DND-41 (cell line): ENCODE measurements around the gene LAMB1.

Source experiments
- ATAC-seq: fragments of 200-7000 bp; cut with Tn5 transposase; 3 replicates; pipeline ENCODE4 v1.9.1; 2021; ENCODE audit warnings: low read depth; ENCODE audit not compliant: insufficient read depth
- DNase-seq: peaks from one replicate; pipeline ENCODE4 v3.0.0-alpha.2; 2020
- H2AFZ ChIP-seq: 2 replicates; pipeline ENCODE4 v1.6.0; 2012; ENCODE audit warnings: low read depth, low read length
- H3K27ac ChIP-seq: 2 replicates; pipeline ENCODE4 v1.5.1; 2012; ENCODE audit warnings: low read length, inconsistent platforms
- H3K27me3 ChIP-seq: fragments of 200-600 bp; sonication (generic); 2 replicates; pipeline ENCODE4 v1.6.0; 2012; ENCODE audit warnings: low read length, mild to moderate bottlenecking, inconsistent platforms; ENCODE audit not compliant: insufficient read depth, poor library complexity
- H3K36me3 ChIP-seq: 2 replicates; pipeline ENCODE4 v1.5.1; 2012; ENCODE audit warnings: low read length, inconsistent platforms; ENCODE audit not compliant: insufficient read depth
- H3K4me1 ChIP-seq: 2 replicates; pipeline ENCODE4 v1.5.1; 2012; ENCODE audit warnings: mild to moderate bottlenecking, low read length; ENCODE audit not compliant: insufficient read depth
- H3K4me2 ChIP-seq: 2 replicates; pipeline ENCODE4 v1.6.0; 2012; ENCODE audit warnings: mild to moderate bottlenecking, moderate library complexity, low read length, inconsistent platforms; ENCODE audit not compliant: insufficient read depth
- H3K4me3 ChIP-seq, 2 experiments: fragments of 200-600 bp in 1 of 2; shearing (Covaris generic) in 1 of 2; 2 replicates each; pipeline ENCODE4 v1.5.1; 2012 to 2016; ENCODE audit warnings: inconsistent platforms in 2 of 2, low read length in 2 of 2, mild to moderate bottlenecking in 2 of 2, low read depth in 1 of 2, moderate library complexity in 1 of 2
- H3K79me2 ChIP-seq: 2 replicates; pipeline ENCODE4 v1.6.0; 2012; ENCODE audit warnings: low read length, inconsistent platforms; ENCODE audit not compliant: insufficient read depth
- H3K9ac ChIP-seq: 2 replicates; pipeline ENCODE4 v1.6.0; 2012; ENCODE audit warnings: low read depth, mild to moderate bottlenecking, inconsistent platforms, low read length, moderate library complexity
- H3K9me3 ChIP-seq: 2 replicates; pipeline ENCODE4 v1.5.1; 2012; ENCODE audit warnings: low read length, moderate library complexity, mild to moderate bottlenecking, inconsistent platforms; ENCODE audit not compliant: insufficient read depth, severe bottlenecking
- H4K20me1 ChIP-seq: 2 replicates; pipeline ENCODE4 v1.6.0; 2012; ENCODE audit warnings: low read length; ENCODE audit not compliant: insufficient read depth
- CTCF ChIP-seq: IDR thresholded peaks from 2 replicates; pipeline ENCODE4 v1.5.1; 2012; ENCODE audit warnings: borderline replicate concordance, low read length, moderate library complexity, mild to moderate bottlenecking; ENCODE audit not compliant: poor library complexity, severe bottlenecking; ENCODE audit errors: extremely low read depth
- EZH2 ChIP-seq: IDR thresholded peaks from 3 replicates; pipeline ENCODE4 v1.6.1; 2012; ENCODE audit warnings: borderline replicate concordance, low read depth, mild to moderate bottlenecking, moderate library complexity, low read length, inconsistent platforms; ENCODE audit not compliant: severe bottlenecking

The LAMB1 gene

GRCh38 chr7:107968449-107968848 lies 34.5 kb downstream of the LAMB1 start:
- H3K36me3 ChIP-seq: no peaks in the 10 kb centered on the region
- no peaks in the 10 kb centered on the region for H3K9me3 ChIP-seq
- H4K20me1 ChIP-seq: no peaks in the 10 kb centered on the region
- no peak overlapping the region for H2AFZ ChIP-seq
- H3K4me1 ChIP-seq: no peaks in the 10 kb centered on the region
- H3K79me2 ChIP-seq: no peaks in the 10 kb centered on the region
- TF ChIP-seq EZH2 (no peak), CTCF (no peak)
- no peak overlapping the region for H3K27ac ChIP-seq
- no peak overlapping the region for H3K9ac ChIP-seq
- no peak overlapping the region for H3K4me2 ChIP-seq
- peaks cover 2% of the 10 kb centered on the region for H3K27me3 ChIP-seq
- ATAC-seq: no peak
- no peak overlapping the region for H3K4me3 ChIP-seq
- DNase-seq: no peak

GRCh38 chr7:107967420-107967819 lies 35.5 kb downstream of the LAMB1 start:
- no peak overlapping the region for H3K27ac ChIP-seq
- no peak overlapping the region for H3K4me2 ChIP-seq

GRCh38 chr7:107966711-107967110 lies 36.2 kb downstream of the LAMB1 start:
- no peak overlapping the region for H3K4me3 ChIP-seq
- DNase-seq: no peak
- no peak overlapping the region for H3K4me2 ChIP-seq

More at GRCh38 chr7:107967420-107967819, 35.5 kb downstream of the LAMB1 start:
- Histone ChIP-seq H3K9me3 (no peaks in the 10 kb centered on the region), H2AFZ (no peak overlapping the region), H3K27me3 (peaks cover 2% of the 10 kb centered on the region), H3K79me2 (no peaks in the 10 kb centered on the region), H3K36me3 (no peaks in the 10 kb centered on the region), H3K4me1 (no peaks in the 10 kb centered on the region), H3K4me3 (no peak overlapping the region), H3K9ac (no peak overlapping the region), H4K20me1 (no peaks in the 10 kb centered on the region)
- TF ChIP-seq CTCF (no peak), EZH2 (no peak)
- no peak for ATAC-seq
- DNase-seq: no peak

More at GRCh38 chr7:107966711-107967110, 36.2 kb downstream of the LAMB1 start:
- H3K9ac ChIP-seq: no peak overlapping the region
- no peaks in the 10 kb centered on the region for H3K4me1 ChIP-seq
- H4K20me1 ChIP-seq: no peaks in the 10 kb centered on the region
- H3K9me3 ChIP-seq: no peaks in the 10 kb centered on the region
- H3K27ac ChIP-seq: no peak overlapping the region
- no peaks in the 10 kb centered on the region for H3K79me2 ChIP-seq
- no peak overlapping the region for H2AFZ ChIP-seq
- H3K27me3 ChIP-seq: peaks cover 3% of the 10 kb centered on the region
- no peaks in the 10 kb centered on the region for H3K36me3 ChIP-seq
- TF ChIP-seq CTCF (no peak), EZH2 (no peak)
- no peak for ATAC-seq
